Measurements from ENCODE around the gene ANKRD12.
A peak's percentile ranks its signal among the peaks of the same experiment; 100 is the strongest.

The ANKRD12 gene

DNA sequence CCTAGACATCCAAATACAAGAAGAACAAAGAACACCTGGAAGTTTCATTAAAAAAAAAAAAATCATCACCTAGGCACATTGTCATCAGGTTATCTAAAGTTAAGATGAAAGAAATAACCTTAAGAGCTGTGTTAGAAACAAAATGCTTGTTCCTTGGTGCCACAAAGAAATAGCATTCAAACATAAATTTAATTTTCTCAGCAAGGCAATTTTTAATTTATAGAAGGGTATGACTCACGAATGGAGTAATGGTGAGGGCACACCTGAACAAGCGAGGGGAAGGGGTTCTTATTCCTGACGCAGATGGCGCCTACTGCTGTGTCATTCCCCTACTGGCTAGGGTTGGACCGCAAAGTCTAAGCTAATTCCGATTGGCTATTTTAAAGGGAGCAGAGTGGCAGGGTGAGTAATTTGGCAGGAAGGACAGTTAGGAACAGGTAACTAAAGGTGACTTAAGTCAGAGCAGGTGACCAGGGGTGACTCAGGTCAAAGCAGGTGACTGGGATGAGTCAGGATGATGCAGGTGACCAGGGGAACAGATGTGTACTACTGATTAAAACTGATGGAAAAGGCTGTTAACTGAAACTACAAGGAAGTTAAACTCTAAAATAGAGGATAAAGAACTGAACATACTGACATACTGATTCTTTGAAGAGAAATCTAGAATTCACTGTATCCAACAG, 167.9 kb downstream of the ANKRD12 start:
- DNase-seq: no peak

GRCh38 chr18:9319333-9319732, 182.8 kb downstream of the ANKRD12 start:
- no peak for DNase-seq

DNA sequence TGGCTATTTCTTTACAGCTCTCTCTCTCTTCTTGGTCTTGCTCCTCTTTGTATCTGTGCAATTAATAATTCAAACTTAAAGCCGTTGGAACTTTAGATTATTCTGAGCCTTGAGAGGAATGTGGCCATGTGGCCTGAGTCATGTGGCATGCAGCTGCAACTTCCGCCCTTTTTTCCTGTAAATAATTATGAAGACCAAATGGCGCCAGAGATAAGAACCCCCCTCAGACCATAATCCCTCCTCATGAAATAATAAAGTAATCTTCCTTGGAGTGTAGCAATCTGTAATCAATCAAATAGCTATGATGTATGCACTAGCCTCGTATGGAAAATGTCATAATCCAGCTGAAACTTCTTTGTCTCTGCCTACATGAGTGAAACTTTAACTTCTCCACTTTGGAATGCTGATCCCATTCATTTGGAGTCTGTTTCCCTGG, 184.5 kb downstream of the ANKRD12 start:
- DNase-seq: no peak

DNA sequence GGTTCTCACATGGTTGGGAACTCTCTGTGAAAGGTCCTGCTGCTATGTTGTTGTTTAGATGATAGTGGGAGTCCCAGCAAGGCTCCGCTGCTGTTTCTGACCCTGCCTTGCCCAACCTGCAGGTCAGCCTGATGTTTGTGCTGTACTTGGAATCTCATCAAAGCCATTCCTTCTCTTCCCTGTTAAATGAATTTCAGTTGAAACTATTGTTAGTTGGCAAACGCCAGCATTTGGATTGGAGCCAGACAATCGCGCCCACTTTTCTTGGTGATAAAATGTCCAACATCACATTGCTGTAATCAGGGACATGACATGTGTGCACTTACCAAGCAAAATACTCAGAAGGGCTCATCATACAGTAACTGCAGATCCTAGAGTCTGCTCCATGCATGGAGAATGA, 185.2 kb downstream of the ANKRD12 start:
- DNase-seq: no peak

- DNase-seq: no peak
Observed at GRCh38 chr18:9322744-9323143, 186.2 kb downstream of the ANKRD12 start.

- no peak for DNase-seq
Observed at GRCh38 chr18:9323750-9324445, 187.3 kb downstream of the ANKRD12 start.

DNA sequence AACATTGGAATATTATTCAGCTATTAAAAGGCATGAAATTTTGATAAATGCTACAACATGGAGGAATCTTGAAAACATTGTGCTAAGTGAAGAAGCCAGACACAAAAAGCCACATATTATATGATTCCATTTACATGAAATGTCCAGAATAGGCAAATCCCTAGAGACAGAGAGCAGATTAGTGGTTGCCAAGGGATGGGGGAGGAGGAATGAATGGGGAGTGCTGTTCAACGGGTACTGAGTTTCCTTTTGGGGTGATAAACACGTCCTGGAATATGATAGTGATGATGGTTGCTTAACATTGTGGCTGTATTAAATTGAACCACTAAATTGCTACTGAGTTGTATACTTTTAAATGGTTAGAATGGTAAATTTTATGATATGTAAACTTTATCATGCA, 189.1 kb downstream of the ANKRD12 start:
- no peak for DNase-seq

DNA sequence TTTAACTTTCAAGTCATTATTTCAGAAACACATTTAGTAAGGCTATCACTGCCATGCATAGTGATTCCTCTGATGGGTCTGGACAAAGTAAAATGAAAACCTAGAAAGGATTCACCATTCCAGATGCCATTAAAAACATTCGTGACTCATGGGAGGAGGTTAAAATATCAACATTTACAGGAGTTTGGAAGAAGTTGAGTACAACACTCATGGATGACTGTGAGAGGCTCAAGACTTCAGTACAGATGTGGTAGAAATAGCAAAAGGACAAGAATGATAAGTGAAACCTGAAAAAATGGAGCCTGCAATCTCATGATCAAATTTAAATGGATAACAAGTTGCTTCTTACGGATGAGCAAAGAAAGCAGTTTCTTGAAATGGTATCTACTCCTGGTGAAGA, 192.2 kb downstream of the ANKRD12 start:
- DNase-seq: no peak

GRCh38 chr18:9329471-9329870, 192.9 kb downstream of the ANKRD12 start:
- DNase-seq: no peak

- DNase-seq: no peak
Observed at GRCh38 chr18:9330419-9330818, 193.8 kb downstream of the ANKRD12 start.

- DNase-seq: no peak
Observed at GRCh38 chr18:9333441-9334328, 197.1 kb downstream of the ANKRD12 start.

DNA sequence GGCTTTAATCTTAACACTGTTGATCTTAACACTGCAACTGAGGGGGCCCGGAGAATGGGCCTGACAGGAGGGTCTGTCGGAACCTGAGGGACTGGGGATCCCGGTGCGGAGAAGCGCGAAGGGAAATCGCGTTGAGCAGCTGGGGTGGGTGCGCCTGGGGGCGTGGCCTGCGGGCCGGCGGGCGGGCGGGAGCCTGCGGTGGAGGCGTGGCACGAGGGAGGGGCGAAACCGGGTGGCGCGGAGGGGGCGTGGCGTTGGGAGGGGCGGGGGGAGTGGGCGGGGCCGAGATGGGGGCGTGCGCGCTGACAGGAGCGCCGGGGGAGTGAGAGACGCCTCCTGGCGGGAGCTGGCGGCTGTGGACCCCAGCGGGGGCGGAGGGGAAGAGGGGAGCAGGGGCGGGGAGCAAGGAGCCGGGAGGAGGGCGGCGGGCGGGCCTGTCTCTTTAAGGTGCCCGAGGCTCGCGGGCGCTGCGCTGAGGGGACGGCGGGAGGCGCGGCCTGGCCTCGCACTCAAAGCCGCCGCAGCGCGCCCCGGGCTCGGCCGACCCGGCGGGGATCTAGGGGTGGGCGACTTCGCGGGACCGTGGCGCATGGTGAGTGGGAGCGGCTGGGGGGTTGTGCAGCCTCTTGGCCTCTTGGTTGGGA, 197.9 kb downstream of the ANKRD12 start, which contains the start of gene TWSG1:
TSS of gene TWSG1 (plus strand) at position 445 of the 644 bp plus-strand sequence. CDS start 2,457 bp downstream, outside the sequence.
- DNase-seq: peak; percentile 92

DNA sequence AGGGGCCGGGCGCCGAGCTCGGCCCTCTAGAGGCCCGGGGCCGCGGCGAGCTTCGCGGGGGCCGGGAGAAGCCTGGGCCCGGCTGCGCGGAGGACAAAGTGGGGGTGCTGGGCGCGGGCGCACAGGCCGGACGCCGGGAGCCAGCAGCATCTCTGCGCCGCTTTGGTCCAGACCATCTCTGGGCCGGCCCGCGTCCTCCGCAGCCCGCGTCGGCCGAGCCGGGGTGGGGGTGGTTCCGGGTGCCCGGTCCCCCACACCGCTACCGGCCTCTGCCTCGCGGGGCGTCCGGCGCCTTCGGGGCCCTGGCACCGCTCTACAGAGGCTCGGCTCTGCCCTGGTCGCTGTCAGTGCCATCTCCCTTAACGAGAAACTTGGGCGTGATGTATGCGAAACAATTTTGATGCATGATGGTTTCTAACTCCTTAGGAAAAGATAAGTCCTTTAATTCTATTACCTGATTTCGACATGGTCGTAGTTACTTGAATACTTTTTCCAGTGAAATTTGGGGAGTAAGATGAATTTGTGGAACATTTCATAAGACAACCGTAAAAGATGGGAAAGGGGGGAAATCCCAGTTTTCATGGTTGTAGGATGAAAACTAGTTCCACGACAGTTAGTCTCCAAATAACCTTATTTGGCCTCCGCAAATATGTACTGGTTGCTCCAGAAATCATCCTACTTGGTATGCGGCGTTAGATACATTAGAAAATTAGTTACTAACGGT, 198.6 kb downstream of the ANKRD12 start:
- peak; percentile 32 for DNase-seq

All from activated CD4-positive, alpha-beta T cell treated with anti-CD3 and anti-CD28 coated beads, Interleukin-2, amount 50 U/mL, for 1 hour (primary cell).